H1 (cell line): ENCODE data around the gene MMP12. TPM values are rescaled to one million over a fixed set of nuclear protein-coding genes. Genes with fewer than 3 reads are reported as not detected.

Experiments
- CTCF ChIA-PET: fragments of 300-600 bp; sonication (Branson Sonifier 250); formaldehyde crosslinking; loops from one replicate; lab custom pipeline; 2021; ENCODE audit not compliant: partially characterized antibody; lab: Charles Lee
- POLR2A ChIA-PET: fragments of 300-600 bp; sonication (Branson Sonifier 250); formaldehyde crosslinking; loops from one replicate; lab custom pipeline; 2021; ENCODE audit warnings: inconsistent platforms; ENCODE audit not compliant: partially characterized antibody; lab: Charles Lee
- DNase-seq, 2 experiments: peaks; one replicate each; pipeline versions ENCODE4 v3.0.0 to v3.0.0-alpha.2; 2010 to 2022; ENCODE audit warnings: low spot score in 2 of 2, low read depth in 1 of 2, mixed read lengths in 1 of 2
- FAIRE-seq: peaks from 2 replicates; lab custom pipeline; 2011; peaks lifted over from hg19 to GRCh38; lab: Jason Lieb, UNC
- H2AFZ ChIP-seq: 2 replicates; pipeline ENCODE4 v1.8.1; 2012; ENCODE audit warnings: low read length, inconsistent platforms
- H2AK5ac ChIP-seq: 2 replicates; pipeline ENCODE4 v1.6.1; 2013; ENCODE audit warnings: low read depth, low read length
- H2BK120ac ChIP-seq: replicated peaks from 2 replicates; pipeline ENCODE3; 2013; ENCODE audit warnings: low read depth, low read length, inconsistent platforms
- H2BK12ac ChIP-seq: 2 replicates; pipeline ENCODE4 v1.6.1; 2013; ENCODE audit warnings: low read depth, low read length
- H2BK15ac ChIP-seq: 2 replicates; pipeline ENCODE4 v1.6.1; 2013; ENCODE audit warnings: low read length
- H2BK20ac ChIP-seq: 2 replicates; pipeline ENCODE4 v1.6.1; 2013; ENCODE audit warnings: low read length
- H2BK5ac ChIP-seq: 2 replicates; pipeline ENCODE4 v1.6.1; 2013; ENCODE audit warnings: low read depth, low read length
- H3K14ac ChIP-seq: 2 replicates; pipeline ENCODE4 v1.6.1; 2013; ENCODE audit warnings: inconsistent platforms; ENCODE audit not compliant: insufficient read length
- H3K18ac ChIP-seq: 2 replicates; pipeline ENCODE4 v1.6.1; 2013; ENCODE audit warnings: low read length; ENCODE audit errors: extremely low read depth
- H3K23ac ChIP-seq: 2 replicates; pipeline ENCODE4 v1.6.1; 2013; ENCODE audit warnings: inconsistent platforms; ENCODE audit not compliant: insufficient read length
- H3K23me2 ChIP-seq: 2 replicates; pipeline ENCODE4 v1.6.1; 2013; ENCODE audit warnings: low read depth, low read length
- H3K27ac ChIP-seq: 2 replicates; pipeline ENCODE4 v1.6.1; 2011; ENCODE audit warnings: low read depth, low read length, inconsistent platforms
- H3K27me3 ChIP-seq, 4 experiments: replicated peaks in 1 of 4; 1 replicate in 1 of 4; 2 replicates in 3 of 4; pipeline versions ENCODE4 v1.6.1 to v1.8.1; 2011 to 2013; ENCODE audit warnings: low read length in 3 of 4, mild to moderate bottlenecking in 3 of 4, inconsistent platforms in 2 of 4, mixed read lengths in 2 of 4, moderate library complexity in 1 of 4; ENCODE audit not compliant: control insufficient read depth in 3 of 4, insufficient read depth in 3 of 4; ENCODE audit errors: extremely low read depth in 1 of 4
- H3K36me3 ChIP-seq, 4 experiments: 2 replicates each; pipeline versions ENCODE4 v1.6.1 to v1.8.1; 2011 to 2013; ENCODE audit warnings: mild to moderate bottlenecking in 4 of 4, low read length in 3 of 4, moderate library complexity in 2 of 4, control low read depth in 1 of 4, inconsistent platforms in 1 of 4; ENCODE audit not compliant: insufficient read depth in 4 of 4, control insufficient read depth in 2 of 4
- H3K4ac ChIP-seq: replicated peaks from 2 replicates; pipeline ENCODE3; 2013; ENCODE audit warnings: low read length, low read depth, mixed read lengths, inconsistent platforms; ENCODE audit not compliant: insufficient read length
- H3K4me1 ChIP-seq, 4 experiments: replicated peaks in 1 of 4; 1 replicate in 1 of 4; 2 replicates in 3 of 4; pipeline versions ENCODE4 v1.6.1 to v1.8.1; 2011 to 2013; ENCODE audit warnings: low read length in 3 of 4, inconsistent platforms in 2 of 4, mixed read lengths in 1 of 4; ENCODE audit not compliant: insufficient read depth in 4 of 4, control insufficient read depth in 3 of 4
- H3K4me2 ChIP-seq, 2 experiments: 2 replicates each; pipeline versions ENCODE4 v1.6.1 to v1.8.1; 2011 to 2013; ENCODE audit warnings: low read depth in 2 of 2, low read length in 2 of 2, control low read depth in 1 of 2, inconsistent platforms in 1 of 2, mild to moderate bottlenecking in 1 of 2; ENCODE audit not compliant: insufficient read depth in 1 of 2
- H3K4me3 ChIP-seq, 4 experiments: fragments of 200-600, 300-600 bp in 1 of 4; sonication (generic), shearing (Covaris generic), sonication (Bioruptor Twin) in 1 of 4; 2 replicates each; pipeline versions ENCODE4 v1.5.1 to v1.8.1; 2011 to 2016; ENCODE audit warnings: low read length in 4 of 4, low read depth in 3 of 4, control low read depth in 2 of 4, inconsistent platforms in 2 of 4, mild to moderate bottlenecking in 2 of 4, mixed read lengths in 1 of 4, moderate library complexity in 1 of 4; ENCODE audit not compliant: insufficient read depth in 2 of 4; ENCODE audit errors: extremely low read depth in 1 of 4
- H3K56ac ChIP-seq: replicated peaks from 2 replicates; pipeline ENCODE3; 2013; ENCODE audit warnings: low read depth, mild to moderate bottlenecking, mixed read lengths, low read length, inconsistent platforms; ENCODE audit not compliant: insufficient read length
- H3K79me1 ChIP-seq: 2 replicates; pipeline ENCODE4 v1.6.1; 2013; ENCODE audit warnings: low read depth, low read length, control low read depth
- H3K79me2 ChIP-seq, 2 experiments: 2 replicates each; pipeline versions ENCODE4 v1.6.1 to v1.8.1; 2012 to 2013; ENCODE audit warnings: low read length in 2 of 2, mild to moderate bottlenecking in 2 of 2, inconsistent platforms in 1 of 2; ENCODE audit not compliant: insufficient read depth in 2 of 2, control insufficient read depth in 1 of 2
- H3K9ac ChIP-seq, 4 experiments: replicated peaks in 1 of 4; 1 replicate in 1 of 4; 2 replicates in 3 of 4; pipeline versions ENCODE4 v1.6.1 to v1.8.1; 2011 to 2013; ENCODE audit warnings: low read depth in 3 of 4, low read length in 3 of 4, control low read depth in 2 of 4, mild to moderate bottlenecking in 2 of 4, moderate library complexity in 2 of 4, inconsistent platforms in 1 of 4; ENCODE audit errors: extremely low read depth in 1 of 4
- H3K9me3 ChIP-seq, 2 experiments: 2 replicates each; pipeline versions ENCODE4 v1.6.1 to v1.8.1; 2012 to 2013; ENCODE audit warnings: mild to moderate bottlenecking in 2 of 2, moderate library complexity in 2 of 2, control low read depth in 1 of 2, inconsistent platforms in 1 of 2, low read depth in 1 of 2, low read length in 1 of 2, mixed read lengths in 1 of 2; ENCODE audit not compliant: insufficient read depth in 2 of 2
- H4K20me1 ChIP-seq, 2 experiments: replicated peaks in 1 of 2; 2 replicates each; pipeline versions ENCODE3 to v1.8.1; 2011 to 2013; ENCODE audit warnings: inconsistent platforms in 2 of 2, low read length in 2 of 2, mild to moderate bottlenecking in 1 of 2; ENCODE audit not compliant: insufficient read depth in 2 of 2, control insufficient read depth in 1 of 2
- H4K5ac ChIP-seq: 2 replicates; pipeline ENCODE4 v1.6.1; 2013; ENCODE audit warnings: low read length, low read depth, mixed read lengths, inconsistent platforms; ENCODE audit not compliant: insufficient read length
- H4K8ac ChIP-seq: 2 replicates; pipeline ENCODE4 v1.8.0; 2013; ENCODE audit warnings: mild to moderate bottlenecking, moderate library complexity, low read length, inconsistent platforms; ENCODE audit not compliant: insufficient read depth; ENCODE audit errors: extremely low read depth
- H4K91ac ChIP-seq: replicated peaks from 2 replicates; pipeline ENCODE3; 2013; ENCODE audit warnings: low read length, mixed read lengths, inconsistent platforms; ENCODE audit not compliant: insufficient read length
- CEBPB ChIP-seq: IDR thresholded peaks from 2 replicates; pipeline ENCODE4 v1.6.1; 2012; ENCODE audit warnings: low read depth, low read length
- CTBP2 ChIP-seq: IDR thresholded peaks from 2 replicates; pipeline ENCODE4 v1.7.0; 2011; ENCODE audit warnings: borderline replicate concordance, mild to moderate bottlenecking, moderate library complexity, mixed read lengths, low read length; ENCODE audit not compliant: insufficient read depth, insufficient read length
- CTCF ChIP-seq, 3 experiments: IDR thresholded peaks; 1 replicate in 2 of 3; 2 replicates in 1 of 3; pipeline versions ENCODE4 v1.5.1 to v1.6.1; 2011; ENCODE audit warnings: low read length in 3 of 3, mild to moderate bottlenecking in 3 of 3, inconsistent platforms in 2 of 3, low read depth in 1 of 3, moderate library complexity in 1 of 3; ENCODE audit not compliant: insufficient read depth in 1 of 3; ENCODE audit errors: control extremely low read depth in 1 of 3
- E2F6 ChIP-seq: IDR thresholded peaks from 2 replicates; pipeline ENCODE4 v1.6.1; 2012; ENCODE audit warnings: inconsistent platforms
- HDAC2 ChIP-seq, 2 experiments: fragments of 300-600 bp in 1 of 2; sonication (generic) in 1 of 2; IDR thresholded peaks; 2 replicates each; pipeline ENCODE4 v1.6.1; 2011 to 2012; ENCODE audit warnings: low read depth in 2 of 2, low read length in 2 of 2, mild to moderate bottlenecking in 2 of 2, moderate library complexity in 2 of 2, borderline replicate concordance in 1 of 2, inconsistent platforms in 1 of 2
- MAX ChIP-seq: IDR thresholded peaks from 2 replicates; pipeline ENCODE4 v1.6.1; 2012; ENCODE audit warnings: inconsistent platforms
- POLR2AphosphoS5 ChIP-seq: IDR thresholded peaks from 2 replicates; pipeline ENCODE4 v1.6.1; 2011; ENCODE audit warnings: low read depth, low read length
- SIN3A ChIP-seq, 2 experiments: IDR thresholded peaks in 1 of 2; conservative IDR thresholded peaks in 1 of 2; 2 replicates each; pipeline ENCODE4 v1.6.1; 2011 to 2012; ENCODE audit warnings: low read length in 2 of 2, improper control_type of control experiment in 1 of 2, low read depth in 1 of 2, mild to moderate bottlenecking in 1 of 2
- SP2 ChIP-seq: IDR thresholded peaks from 2 replicates; pipeline ENCODE4 v1.6.1; 2012; ENCODE audit warnings: mild to moderate bottlenecking, low read length, inconsistent platforms
- TAF7 ChIP-seq: optimal IDR thresholded peaks from 2 replicates; pipeline ENCODE3; 2011; ENCODE audit warnings: low read depth, mild to moderate bottlenecking, inconsistent platforms, low read length, moderate library complexity, borderline replicate concordance
- WGBS, 2 experiments: shearing (Covaris generic) in 1 of 2; methylation state at CpG; one replicate each; pipeline versions ENCODE4 v1.1.6 to v1.1.7; 2013 to 2015; ENCODE audit warnings: low lambda C conversion rate in 2 of 2, mixed read lengths in 2 of 2, inconsistent platforms in 1 of 2, low coverage in 1 of 2, missing lambda C conversion rate in 1 of 2; ENCODE audit not compliant: insufficient replicate concordance in 2 of 2, insufficient coverage in 1 of 2, insufficient read length in 1 of 2; ENCODE audit errors: extremely low coverage in 1 of 2, missing lambda C conversion rate in 1 of 2; 5-methylcytosine and 5-hydroxymethylcytosine counted together
- polyA plus RNA-seq, 7 experiments: library from polyadenylated mRNA; depleted of rRNA in 3 of 7; stranded (reverse) in 5 of 7; unstranded in 2 of 7; fragments of >200 nt in 5 of 7; fragments of 200-250 nt in 2 of 7; gene quantifications; 1 replicate in 5 of 7; 2 replicates in 1 of 7; 4 replicates in 1 of 7; pipeline versions ENCODE4 v1.2.1 to v1.2.3, GENCODE V29; 2011 to 2013; ENCODE audit warnings: missing spikeins in 2 of 7, mixed read lengths in 2 of 7
- total RNA-seq: library from RNA; stranded (reverse); fragmentation: NEBNext Ultra II Directional; extraction: Animal tissue kit (Norgen Biotek cat#: 25700); gene quantifications from 2 replicates; pipeline ENCODE4 v1.2.1, GENCODE V29; 2021

Gene MMP12
- total and polyA plus RNA-seq, 2 of the 8 experiments (the other 6 are each of a cell fraction or from before 2014, with no cell fraction given) = not detected

GRCh38 chr11:102842930-102843329 is 31.9 kb downstream of the MMP12 start:
- H2AFZ ChIP-seq = no peak overlapping the region
- H4K20me1 ChIP-seq = no peaks in the 10 kb centered on the region
- FAIRE-seq = no peak
- TF ChIP-seq CTCF (IDR thresholded peaks at IDR 0.05; ENCODE audit: control extremely low read depth in 1 of 3, insufficient read depth in 1 of 3, low read depth in 1 of 3, low read length in 3 of 3) (no peak), MAX (no peak), SP2 (no peak), CTBP2 (no peak), POLR2AphosphoS5 (no peak), SIN3A (conservative IDR thresholded peaks at IDR 0.05 in 1 of 2, IDR thresholded peaks at IDR 0.05 in 1 of 2; ENCODE audit: low read depth in 1 of 2, low read length in 2 of 2) (no peak), E2F6 (no peak), CEBPB (no peak), TAF7 (no peak), HDAC2 (IDR thresholded peaks at IDR 0.05; ENCODE audit: borderline replicate concordance in 1 of 2, low read depth in 2 of 2, low read length in 2 of 2) (no peak)

More at GRCh38 chr11:102842930-102843329, 31.9 kb downstream of the MMP12 start:
- no peaks in the 10 kb centered on the region for H3K9me3 ChIP-seq
- no peaks in the 10 kb centered on the region for H3K79me2 ChIP-seq
- no peak overlapping the region for H3K9ac ChIP-seq
- H2BK12ac ChIP-seq = no peak overlapping the region
- H3K36me3 ChIP-seq = no peaks in the 10 kb centered on the region
- H3K79me1 ChIP-seq = no peaks in the 10 kb centered on the region
- H2BK5ac ChIP-seq = no peak overlapping the region
- 67% methylated on average over 1 of the region's 1 CpG; no CpG with 5 or more reads in 1 of the 2 experiments for WGBS, 2 experiments
- no peak overlapping the region for H2BK120ac ChIP-seq
- H3K4me2 ChIP-seq = no peak overlapping the region
- no peaks in the 10 kb centered on the region for H3K4me1 ChIP-seq
- H3K27ac ChIP-seq = no peak overlapping the region
- H3K4ac ChIP-seq = no peak overlapping the region
- no peak overlapping the region for H3K14ac ChIP-seq
- H3K23me2 ChIP-seq = no peaks in the 10 kb centered on the region
- no peak overlapping the region for H4K91ac ChIP-seq
- no peak overlapping the region for H4K5ac ChIP-seq
- no peak overlapping the region for H3K4me3 ChIP-seq
- H2AK5ac ChIP-seq = no peak overlapping the region
- no peak overlapping the region for H4K8ac ChIP-seq
- no peak for DNase-seq
- no peak overlapping the region for H3K18ac ChIP-seq
- no peak overlapping the region for H2BK20ac ChIP-seq
- POLR2A ChIA-PET = interaction anchor here (0.6 kb wide), 1 partner anchor 82 kb away, joined by 4 read pairs; no protein-coding TSS in a partner anchor
- no peaks in the 10 kb centered on the region for H3K27me3 ChIP-seq
- H3K56ac ChIP-seq = no peak overlapping the region
- no peak overlapping the region for H3K23ac ChIP-seq
- no peak overlapping the region for H2BK15ac ChIP-seq
- CTCF ChIA-PET = interaction anchor here (0.6 to 3.2 kb wide), 7 partner anchors 9 to 103 kb away, joined by 3 to 12 read pairs (median 3); no protein-coding TSS in a partner anchor
